ENCODE measurements around the gene ANGEL1.

The ANGEL1 gene

DNA sequence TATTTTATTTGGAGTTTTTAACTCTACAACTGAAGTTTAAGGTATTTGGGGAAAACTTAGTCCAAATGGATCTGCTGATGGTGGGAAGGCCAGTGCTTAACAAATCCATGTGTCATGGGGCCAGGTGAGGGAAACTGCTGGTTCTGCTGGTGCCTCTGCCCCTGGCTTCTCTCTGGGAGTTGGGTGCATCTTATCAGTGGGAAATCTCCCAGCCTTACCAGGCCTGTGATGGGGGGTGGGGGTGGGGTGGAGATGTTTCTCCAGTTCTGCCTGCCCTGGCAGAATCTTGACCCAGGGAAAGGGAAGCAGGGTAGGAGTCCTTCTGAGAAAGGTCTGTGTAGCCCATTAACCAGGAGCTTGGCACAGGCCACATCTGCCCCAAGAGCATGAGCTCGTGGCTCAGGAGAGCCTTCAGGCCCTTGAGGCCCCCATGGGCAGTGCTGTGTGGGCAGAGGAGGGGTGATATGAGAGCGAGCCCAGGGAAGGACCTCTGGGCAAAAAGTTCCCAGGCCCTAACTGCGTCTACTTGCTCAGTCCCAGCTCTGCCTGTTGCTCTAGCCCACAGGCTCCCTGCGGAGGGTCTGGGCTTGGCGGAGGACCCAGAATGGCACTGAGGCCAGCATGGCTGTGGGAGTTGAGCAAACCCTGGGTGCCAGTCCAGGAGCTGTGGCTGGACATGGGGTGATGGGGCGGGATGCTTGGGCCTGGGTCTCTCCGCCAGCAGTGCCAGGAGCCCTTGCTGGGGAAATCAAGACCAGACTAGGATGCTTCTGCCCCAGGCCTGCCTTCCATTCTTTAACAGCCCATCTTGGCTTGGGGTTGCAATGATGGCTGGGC lies 33.2 kb downstream of the ANGEL1 start:
- DNase-seq (ENCODE audit: low read depth in 2 of 2), result no peak

DNA sequence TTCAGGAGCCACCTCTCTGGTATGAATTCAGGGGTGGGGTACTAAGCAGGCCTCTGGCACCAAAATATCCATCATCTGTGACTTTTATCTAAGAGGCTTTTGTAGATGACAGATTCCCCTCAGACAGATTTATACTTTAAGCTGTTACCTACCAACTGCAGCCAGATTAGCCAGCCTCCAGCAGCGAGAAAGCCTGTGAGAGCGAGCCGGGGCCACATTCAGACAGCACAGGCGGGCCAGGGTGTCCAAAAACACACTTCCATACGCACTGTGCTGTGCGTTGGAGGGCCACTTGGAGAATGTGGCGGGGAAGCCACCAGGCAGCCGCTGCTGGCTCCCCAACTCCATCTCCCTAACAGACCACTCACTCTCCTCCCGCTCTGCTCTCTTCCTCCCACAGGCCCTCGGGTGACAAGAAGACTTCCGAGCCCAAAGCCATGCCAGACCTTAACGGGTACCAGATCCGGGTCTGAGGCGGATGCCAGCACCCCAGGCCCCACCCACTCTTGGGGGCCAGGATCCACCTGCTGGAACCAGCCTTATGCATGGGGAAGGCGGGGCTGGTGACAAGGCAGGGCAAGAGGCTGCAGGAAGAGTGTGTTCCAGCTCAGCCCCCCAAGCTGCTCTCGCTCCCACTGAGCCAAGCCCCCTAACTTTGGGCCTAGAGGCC lies 34.0 kb downstream of the ANGEL1 start:
- no peak for DNase-seq (ENCODE audit: low read depth in 2 of 2)

- no peak for DNase-seq (ENCODE audit: low read depth in 2 of 2)
Measured at GRCh38 chr14:76777721-76778120, 35.0 kb downstream of the ANGEL1 start.

- no peak for DNase-seq (ENCODE audit: low read depth in 2 of 2)
Measured at GRCh38 chr14:76776428-76777251, 36.0 kb downstream of the ANGEL1 start.

DNA sequence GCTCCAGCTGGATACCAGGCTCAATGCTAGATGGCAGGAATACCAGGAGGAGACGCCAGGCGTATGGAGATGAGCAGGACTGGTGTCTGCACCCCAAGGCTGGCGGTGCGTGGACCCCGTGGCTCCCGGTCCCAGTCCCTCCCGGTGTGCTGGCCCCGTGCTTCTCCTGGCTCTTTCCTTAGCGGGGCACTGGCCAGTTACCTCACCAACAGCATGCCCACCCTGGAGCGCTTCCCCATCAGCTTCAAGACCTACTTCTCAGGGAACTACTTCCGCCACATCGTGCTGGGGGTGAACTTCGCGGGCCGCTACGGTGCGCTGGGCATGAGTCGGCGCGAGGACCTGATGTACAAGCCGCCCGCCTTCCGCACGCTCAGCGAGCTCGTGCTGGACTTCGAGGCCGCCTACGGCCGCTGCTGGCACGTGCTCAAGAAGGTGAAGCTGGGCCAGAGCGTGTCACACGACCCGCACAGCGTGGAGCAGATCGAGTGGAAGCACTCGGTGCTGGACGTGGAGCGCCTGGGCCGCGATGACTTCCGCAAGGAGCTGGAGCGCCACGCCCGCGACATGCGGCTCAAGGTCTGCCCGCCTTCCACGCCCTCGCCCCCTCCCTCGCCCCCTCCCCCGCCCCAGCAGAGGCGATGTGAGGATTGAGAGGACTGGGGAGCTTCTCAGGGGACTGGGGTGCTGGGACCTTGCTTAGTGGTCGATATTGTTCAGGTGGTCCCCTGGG lies 36.8 kb downstream of the ANGEL1 start:
- no peak for DNase-seq (ENCODE audit: low read depth in 2 of 2)

DNA sequence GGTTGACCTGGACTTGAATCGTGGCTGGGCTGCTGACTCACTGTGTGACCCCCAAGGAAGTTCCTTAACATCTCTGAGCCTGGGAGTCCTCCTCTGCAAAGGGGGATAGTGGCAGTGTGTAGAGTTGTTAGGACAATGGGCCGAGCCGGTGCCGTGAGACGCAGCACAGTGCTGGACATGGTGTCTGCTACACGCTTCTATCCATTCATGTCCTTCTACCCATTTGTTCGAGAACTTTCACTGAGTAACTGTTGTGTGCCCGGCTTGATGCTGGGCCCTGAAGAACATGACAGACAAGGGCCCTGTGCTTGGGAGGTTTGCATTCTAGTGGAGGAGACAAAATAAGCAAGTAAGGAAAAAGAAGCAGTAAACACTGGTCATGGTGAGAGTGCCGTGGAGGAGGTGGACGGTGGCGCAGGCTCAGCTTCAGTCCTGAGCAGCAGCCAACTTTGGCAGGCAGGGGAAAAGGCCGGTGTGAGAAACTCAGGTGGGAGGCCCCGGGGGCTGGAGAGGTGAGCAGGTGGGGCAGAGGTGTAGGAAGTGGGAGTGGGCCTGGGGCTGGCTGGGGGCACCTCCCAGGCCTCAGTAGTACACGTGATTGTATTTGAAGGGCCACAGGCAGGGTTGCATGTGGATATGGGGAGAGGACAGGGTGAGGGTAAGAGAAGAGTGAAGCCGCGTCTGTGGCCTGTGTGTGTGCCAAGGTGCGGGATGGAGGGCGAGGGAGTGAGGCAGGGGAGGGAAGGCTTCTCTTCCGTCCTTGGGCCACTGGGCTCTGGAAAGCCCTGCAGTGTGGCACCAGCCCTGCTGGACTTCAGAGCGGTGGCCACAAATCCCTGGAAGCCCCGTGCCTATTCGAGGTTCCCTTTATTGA lies 37.6 kb downstream of the ANGEL1 start:
- DNase-seq (ENCODE audit: low read depth in 2 of 2), result no peak

DNA sequence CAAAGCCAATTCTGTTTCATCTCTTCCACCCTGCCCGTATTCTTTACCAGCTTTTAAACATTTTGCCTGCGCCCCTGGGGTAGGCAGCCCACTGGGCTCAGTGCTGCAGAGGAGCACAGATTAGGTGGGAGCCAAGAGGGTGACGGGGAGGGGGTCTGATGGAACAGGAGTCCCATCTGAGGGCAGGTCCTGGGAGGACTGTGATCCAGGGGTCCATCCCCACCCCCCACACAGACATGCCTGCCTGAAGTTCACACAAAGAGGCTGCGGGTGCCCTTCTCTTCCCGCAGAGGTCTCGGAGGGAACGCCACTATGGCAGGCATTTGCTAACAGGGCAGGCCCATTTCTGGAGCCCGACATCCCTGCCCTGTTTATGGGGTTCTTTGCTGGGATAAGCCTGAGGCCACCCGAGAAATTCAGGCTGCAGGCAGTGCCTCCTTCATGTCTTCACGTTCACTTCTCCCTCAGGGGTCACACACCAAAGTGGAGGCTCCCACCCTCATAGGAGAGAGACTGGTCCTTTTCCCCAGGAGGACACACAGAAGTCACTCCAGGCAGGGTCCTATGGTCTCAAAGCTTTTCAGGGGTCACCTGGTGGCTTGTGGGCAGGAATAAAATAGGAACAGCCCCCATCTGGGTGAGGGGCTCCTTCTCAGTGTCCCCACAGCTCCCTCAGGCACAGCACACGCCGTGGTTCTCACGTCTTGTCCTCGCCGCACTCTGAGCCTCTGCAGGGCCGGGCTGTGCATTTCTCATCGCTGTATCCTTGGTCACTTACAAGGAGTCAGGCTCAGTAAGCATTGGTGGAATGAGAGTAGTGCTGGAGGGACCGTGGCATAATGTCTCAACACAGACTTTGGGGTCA lies 38.5 kb downstream of the ANGEL1 start:
- no peak for DNase-seq (ENCODE audit: low read depth in 2 of 2)

DNA sequence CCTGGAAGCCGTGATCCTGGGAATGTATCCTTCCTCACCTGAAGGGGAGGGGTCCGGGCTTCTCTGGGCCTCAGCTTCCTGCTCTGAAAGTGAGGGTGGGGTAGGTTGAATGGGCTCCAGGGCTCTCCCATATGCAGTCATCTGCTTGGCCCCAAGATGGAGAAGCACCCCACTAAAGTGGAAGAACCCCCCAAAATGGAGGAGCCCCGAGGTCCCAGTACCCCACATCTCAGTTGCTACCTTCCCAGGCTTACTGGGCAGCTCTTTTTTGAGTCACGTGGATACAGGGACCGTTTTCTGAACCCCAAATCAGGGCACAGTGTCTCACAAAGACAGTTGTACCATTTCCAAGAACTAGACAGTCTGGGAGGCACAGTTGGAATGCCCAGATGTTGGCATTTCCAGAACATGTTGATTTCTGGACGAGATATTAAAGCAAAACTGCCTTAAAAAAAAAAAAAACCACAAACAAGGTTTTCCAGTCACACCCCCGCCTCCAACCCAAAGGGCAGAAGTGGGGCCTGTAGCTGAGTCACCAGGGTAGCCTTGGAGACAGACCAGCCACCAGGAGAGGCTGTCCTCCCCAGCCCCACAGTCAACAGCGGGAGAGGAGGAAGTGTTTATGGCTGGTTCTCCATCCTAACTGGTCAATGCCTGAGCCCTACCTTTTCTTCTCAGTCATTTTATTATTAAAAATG lies 39.3 kb downstream of the ANGEL1 start:
- DNase-seq (ENCODE audit: low read depth in 2 of 2), result no peak

DNA sequence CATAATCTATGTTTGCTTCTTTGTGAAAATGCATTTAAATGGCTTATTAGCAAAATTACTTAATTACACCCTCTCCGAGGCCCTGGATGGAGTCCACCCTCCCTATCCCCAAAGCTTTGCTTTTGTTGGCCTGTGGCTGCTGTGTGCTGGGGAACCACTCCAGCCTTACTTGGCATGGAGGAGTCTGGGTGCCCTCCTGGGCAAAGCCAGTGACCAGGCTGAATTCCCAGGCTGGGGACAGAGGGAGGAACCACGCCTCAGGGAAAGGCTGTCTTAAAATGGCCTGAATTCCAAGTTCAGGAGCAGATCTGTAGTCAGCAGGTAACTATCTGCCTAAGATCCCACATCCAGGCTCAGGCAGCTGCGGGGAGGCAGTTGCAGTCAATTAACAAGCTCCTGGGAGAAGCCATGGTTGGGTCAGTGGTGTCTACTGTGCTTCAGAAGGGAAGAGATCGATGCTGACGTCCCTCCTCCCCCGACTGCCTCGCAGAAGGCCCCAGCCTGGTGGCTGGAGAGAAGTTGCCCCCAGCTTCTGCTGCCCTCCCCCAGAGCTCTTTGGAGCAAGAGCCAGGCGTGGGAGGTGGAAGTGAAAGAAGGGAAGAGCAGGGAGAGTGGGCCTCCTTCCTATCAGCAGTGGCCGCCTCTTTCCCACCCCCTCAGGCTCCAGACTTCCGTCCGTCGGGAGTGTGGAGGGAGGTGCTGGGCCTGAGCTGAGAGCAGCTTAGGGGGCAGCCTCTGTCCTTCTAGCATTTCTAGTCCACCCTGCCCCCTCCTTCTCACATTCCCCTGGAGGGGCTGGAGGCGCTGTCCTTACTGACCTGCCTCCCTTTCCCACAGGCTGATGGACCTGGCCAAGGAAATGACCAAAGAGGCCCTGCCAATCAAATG lies 40.1 kb downstream of the ANGEL1 start:
- no peak for DNase-seq (ENCODE audit: low read depth in 2 of 2)

DNA sequence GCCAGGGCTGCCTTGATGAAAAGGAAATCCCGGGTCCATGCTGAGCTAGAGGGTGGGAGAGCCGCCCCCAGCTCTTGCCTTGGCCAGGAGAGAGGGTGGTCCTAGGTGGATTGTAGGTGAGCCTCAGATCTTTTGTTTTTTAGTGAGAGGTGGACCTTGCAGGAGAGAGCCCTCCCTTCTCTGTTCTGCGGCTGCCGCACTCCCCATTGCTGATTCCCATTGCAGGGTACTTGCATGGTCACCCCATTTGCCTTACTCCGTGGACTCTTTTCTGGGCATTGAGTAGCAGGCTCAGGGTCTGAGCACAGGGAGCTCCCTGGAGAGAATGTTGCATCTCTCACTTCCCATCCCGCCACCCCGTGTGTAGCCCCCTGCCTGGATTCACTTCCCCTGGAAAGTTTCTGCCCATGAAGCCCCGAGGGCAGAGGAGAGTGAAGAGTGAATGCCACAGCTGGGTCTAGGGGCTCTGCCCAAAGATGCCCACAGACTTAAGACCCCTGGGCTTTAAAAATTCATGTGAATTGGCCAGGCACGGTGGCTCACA lies 41.2 kb downstream of the ANGEL1 start:
- no peak for DNase-seq (ENCODE audit: low read depth in 2 of 2)

DNA sequence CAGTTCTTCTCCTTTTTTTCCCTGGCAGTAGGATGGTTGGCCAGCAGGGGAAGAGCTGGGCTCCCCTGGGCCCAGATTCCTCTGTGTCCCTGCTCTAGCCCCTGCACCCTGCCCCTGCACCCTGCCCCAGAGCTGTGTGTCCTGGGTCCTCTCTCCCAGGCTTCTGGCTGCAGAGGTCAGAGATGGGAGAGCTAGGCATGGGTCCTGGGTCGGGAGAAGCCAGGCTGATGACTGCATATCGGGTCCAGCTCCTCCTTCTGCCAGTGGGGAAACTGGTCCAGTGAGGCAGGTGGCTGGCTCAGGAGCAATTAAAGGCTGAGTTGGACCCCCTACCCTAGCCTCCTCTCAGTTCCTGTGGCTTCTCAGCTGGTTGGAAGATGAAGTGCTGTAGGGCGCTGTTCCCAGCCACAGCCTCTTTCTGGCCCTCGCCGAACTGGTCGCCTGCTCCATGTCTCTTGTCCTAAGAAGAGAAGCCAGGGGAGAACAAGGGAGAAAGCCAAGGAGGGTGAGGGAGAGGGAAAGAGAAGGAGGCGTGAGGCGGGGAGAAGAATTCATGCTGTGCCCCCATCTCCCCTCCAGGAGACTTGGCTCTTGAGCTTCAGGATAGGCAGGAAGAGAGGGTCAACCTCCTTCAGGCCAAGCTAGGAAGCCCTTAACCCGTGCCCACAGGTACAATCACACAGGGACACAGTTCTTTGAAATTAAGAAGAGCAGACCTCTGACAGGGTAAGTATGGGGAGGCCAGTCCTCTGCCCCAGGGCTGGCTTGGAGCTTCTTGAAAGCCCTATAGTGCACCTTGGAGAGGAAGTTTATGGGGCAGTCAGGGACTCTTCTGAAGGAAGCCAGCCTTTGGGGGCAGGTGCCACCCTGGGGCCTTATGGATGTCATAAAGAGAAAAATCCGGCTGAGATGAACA lies 41.9 kb downstream of the ANGEL1 start:
- DNase-seq (ENCODE audit: low read depth in 2 of 2), result no peak

- DNase-seq (ENCODE audit: low read depth in 2 of 2), result no peak
Measured at GRCh38 chr14:76769636-76770292, 42.9 kb downstream of the ANGEL1 start.

GRCh38 chr14:76768671-76769500 lies 43.8 kb downstream of the ANGEL1 start:
- DNase-seq (ENCODE audit: low read depth in 2 of 2), result no peak

DNA sequence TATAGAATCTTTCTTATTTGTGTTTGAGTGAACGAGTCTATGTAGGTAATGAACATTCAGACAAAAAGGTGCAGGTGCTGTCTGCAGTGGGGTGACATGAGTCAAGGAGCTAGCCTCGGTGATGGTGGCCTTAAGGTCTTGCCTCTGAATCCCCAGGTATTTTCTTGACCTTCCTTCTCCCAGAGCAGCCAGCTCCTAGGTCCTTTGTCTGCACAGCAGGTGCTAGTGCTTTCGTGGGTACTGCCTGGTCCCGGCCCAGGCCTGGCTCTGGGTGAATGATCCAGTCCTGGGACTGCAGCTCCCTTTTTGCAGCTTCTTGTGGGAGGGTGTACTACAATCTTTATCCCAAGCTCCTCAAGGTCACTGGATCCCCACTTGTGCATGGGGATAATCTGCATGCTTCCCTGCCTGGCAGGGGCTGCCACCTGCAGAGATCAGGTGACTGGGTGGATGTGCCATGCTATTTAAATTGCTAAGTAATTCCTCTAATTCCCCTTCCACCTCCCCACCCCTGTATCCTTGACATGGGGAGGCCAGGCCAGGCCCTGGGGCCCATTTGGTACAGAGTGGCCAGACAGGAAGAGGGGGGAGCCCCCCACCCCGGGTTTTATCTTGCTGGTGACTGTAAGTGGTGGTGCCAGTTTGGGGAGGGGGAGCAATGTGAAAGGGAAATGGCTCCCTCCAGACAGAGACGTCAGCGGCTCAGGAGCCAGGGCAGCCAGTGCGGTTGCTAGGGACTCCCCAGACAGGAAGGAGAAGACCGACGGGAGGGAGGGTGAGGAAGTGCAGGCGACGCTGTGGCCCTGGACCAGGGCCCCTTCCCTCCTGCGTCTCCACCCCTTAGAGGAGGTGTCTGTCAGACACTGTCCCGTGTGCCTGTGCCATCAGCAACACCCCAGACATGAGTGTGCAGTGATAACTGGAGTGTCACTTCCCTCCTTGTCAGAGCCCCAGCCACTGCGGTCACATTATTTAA lies 44.7 kb downstream of the ANGEL1 start:
- DNase-seq (ENCODE audit: low read depth in 2 of 2), result peak; percentile 19 to 28

Measured in activated CD8-positive, alpha-beta memory T cell treated with anti-CD3 and anti-CD28 coated beads for 4 hours (primary cell).